GM18519 (cell line): Measurements from ENCODE around the gene MYOC.
"Not testable (repeated sequence)": the region's sequence is repeated elsewhere in the genome, so short reads cannot be mapped to it uniquely, and the experiment has no call there.

Experiments used
- ATAC-seq: cut with Tn5 transposase; IDR thresholded peaks from one replicate; pipeline ENCODE4 v1.9.1; 2021; ENCODE audit warnings: mild to moderate bottlenecking, moderate library complexity; ENCODE audit not compliant: unreplicated experiment, low FRiP score

Gene MYOC

DNA sequence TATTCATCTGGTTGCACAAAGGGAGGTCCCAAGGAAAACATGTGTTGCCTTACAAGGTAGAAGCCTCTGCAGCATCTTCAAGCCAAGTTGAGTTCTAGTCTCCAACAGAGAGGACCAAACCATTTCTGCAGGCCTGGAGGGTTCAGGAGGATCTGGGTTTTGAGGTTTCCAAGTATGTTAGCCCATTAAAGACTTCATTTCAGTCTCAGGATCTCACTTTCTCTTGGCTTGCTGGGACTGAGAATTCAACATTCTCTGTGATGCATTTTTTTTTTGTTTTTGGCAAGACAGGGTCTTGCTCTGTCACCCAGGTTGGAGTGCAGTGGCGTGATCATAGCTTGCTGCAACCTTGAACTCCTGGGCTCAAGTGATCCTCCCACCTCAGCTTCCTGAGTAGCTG, 39.2 kb downstream of the MYOC start:
- no peak for ATAC-seq

- no peak for ATAC-seq
These were observed 41.2 kb downstream of the MYOC start for GRCh38 chr1:171611306-171611705.

GRCh38 chr1:171610385-171610784, 42.1 kb downstream of the MYOC start:
- peak; percentile 53 for ATAC-seq

GRCh38 chr1:171606402-171606941, 46.0 kb downstream of the MYOC start:
- ATAC-seq: no peak

- not testable (repeated sequence) for ATAC-seq
These were observed 49.4 kb downstream of the MYOC start for GRCh38 chr1:171603042-171603441.

- no peak for ATAC-seq
These were observed 51.6 kb downstream of the MYOC start for GRCh38 chr1:171600862-171601261.

DNA sequence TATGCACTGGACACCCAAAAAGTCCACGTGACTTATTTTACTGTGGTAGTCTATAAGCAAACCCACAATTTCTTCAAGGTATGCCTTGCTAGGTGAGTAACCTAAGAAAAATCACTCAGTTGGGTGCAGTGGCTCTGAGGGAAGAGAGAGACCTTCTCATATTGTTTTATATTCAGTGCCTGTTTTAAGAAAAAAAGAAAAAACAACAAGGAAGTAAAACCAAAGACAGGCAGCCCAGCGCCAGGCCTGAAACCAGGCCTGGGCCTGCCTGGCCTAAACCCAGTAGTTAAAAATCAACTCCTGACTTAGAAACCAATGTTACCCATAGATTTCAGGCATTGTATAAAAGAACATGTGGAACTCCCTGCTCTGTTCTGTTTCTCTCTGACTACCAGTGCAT, 52.2 kb downstream of the MYOC start:
- not testable (repeated sequence) for ATAC-seq

- no peak for ATAC-seq
These were observed 55.3 kb downstream of the MYOC start for GRCh38 chr1:171597203-171597602.

DNA sequence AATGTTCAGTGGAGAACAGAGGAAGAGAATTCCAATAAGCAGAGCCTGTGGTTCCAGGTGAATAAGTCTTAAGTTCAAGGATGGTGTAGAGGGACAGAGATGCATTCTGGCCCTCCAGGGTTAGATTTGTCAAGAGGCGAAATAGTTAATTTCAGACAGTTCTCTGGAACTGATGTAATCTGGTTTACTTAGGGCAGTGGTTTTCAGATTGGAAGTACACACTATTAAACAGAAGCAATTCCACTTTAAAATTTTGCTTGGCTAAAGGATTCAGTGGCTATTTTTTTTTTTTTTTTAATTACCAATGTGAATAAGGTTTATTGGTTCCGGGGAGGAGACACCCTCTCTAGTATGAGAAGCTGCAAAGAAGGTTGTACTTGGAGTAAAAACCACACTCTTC, 55.8 kb downstream of the MYOC start:
- ATAC-seq: no peak

- ATAC-seq: no peak
These were observed 56.4 kb downstream of the MYOC start for GRCh38 chr1:171596119-171596518.

DNA sequence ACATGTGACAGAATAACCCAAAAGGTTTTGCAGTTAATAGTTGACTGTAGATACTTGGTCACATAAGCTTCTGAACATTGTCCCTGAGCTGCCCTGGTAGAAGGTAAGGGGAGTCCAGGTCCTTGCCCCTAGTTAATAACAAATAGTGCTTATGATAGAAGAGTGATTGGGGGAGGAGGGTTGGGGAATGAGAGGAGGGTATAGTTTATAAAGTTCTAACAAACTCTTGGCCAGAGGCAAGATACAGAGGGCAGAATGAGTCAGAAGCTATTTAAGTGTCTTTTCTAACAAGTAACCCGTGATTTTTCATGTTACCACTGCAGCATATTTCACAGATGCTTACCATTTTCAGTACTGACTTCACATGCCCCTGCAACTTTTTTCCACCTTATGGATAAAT, 57.2 kb downstream of the MYOC start:
- ATAC-seq: no peak

GRCh38 chr1:171590022-171590421, 62.5 kb downstream of the MYOC start:
- no peak for ATAC-seq

GRCh38 chr1:171588230-171588629, 64.3 kb downstream of the MYOC start:
- ATAC-seq: no peak

DNA sequence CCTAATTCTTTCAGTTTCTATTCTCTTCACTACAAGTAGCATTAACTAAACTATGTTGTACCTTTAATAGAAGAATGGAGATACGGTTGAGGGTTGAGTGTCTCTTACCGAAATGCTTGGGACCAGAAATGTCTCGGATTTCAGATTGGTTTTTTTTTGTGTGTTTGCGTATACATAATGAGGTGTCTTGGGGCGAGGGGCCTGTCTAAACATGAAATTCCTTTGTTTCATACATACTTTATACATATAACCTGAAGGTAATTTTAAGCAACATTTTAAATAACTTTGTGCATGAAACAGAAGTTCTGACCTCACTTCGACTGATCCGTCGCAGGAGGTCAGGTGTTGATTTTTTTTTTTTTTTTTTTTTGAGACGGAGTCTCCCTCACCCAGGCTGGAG, 66.8 kb downstream of the MYOC start:
- no peak for ATAC-seq
